Fibroblast of the aortic adventitia (primary cell): ENCODE results near the gene TTC39B. TPM values are rescaled to one million over a fixed set of nuclear protein-coding genes. Genes with fewer than 3 reads are reported as not detected.

ENCODE experiments used
- DNase-seq: peaks from one replicate; pipeline ENCODE4 v3.0.0-alpha.2; 2010; ENCODE audit warnings: low read depth
- H3K4me3 ChIP-seq: 2 replicates; pipeline ENCODE4 v1.5.1; 2011; ENCODE audit warnings: low read depth, mild to moderate bottlenecking, control low read depth, low read length, moderate library complexity
- total RNA-seq: library from RNA; depleted of rRNA; stranded (reverse); fragments of >200 nt; gene quantifications from 2 replicates; pipeline ENCODE4 v1.2.3, GENCODE V29; 2012; ENCODE audit warnings: low replicate concordance
- TF ChIP-seq, protein P1 (sequence below): IDR thresholded peaks from 2 replicates; pipeline ENCODE4 v1.5.1; 2011; ENCODE audit warnings: mild to moderate bottlenecking, low read length, control low read depth, inconsistent platforms; ENCODE audit not compliant: insufficient read depth

The TTC39B gene
- total RNA-seq, 1 donor: 22.1 TPM

GRCh38 chr9:15136646-15137045 lies 170.4 kb downstream of the TTC39B start:
- DNase-seq: peak; percentile 18
- TF ChIP-seq, protein P1, sequence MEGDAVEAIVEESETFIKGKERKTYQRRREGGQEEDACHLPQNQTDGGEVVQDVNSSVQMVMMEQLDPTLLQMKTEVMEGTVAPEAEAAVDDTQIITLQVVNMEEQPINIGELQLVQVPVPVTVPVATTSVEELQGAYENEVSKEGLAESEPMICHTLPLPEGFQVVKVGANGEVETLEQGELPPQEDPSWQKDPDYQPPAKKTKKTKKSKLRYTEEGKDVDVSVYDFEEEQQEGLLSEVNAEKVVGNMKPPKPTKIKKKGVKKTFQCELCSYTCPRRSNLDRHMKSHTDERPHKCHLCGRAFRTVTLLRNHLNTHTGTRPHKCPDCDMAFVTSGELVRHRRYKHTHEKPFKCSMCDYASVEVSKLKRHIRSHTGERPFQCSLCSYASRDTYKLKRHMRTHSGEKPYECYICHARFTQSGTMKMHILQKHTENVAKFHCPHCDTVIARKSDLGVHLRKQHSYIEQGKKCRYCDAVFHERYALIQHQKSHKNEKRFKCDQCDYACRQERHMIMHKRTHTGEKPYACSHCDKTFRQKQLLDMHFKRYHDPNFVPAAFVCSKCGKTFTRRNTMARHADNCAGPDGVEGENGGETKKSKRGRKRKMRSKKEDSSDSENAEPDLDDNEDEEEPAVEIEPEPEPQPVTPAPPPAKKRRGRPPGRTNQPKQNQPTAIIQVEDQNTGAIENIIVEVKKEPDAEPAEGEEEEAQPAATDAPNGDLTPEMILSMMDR: no peak
- H3K4me3 ChIP-seq: no peak overlapping the region

GRCh38 chr9:15135164-15135792 lies 171.7 kb downstream of the TTC39B start:
- TF ChIP-seq, protein P1: peak; percentile 95
- peak; percentile 78 for DNase-seq
- H3K4me3 ChIP-seq: peak overlapping the region; percentile 59

- TF ChIP-seq, protein P1: no peak
- DNase-seq: no peak
- no peak overlapping the region for H3K4me3 ChIP-seq
Observed at GRCh38 chr9:15133488-15133887, 173.5 kb downstream of the TTC39B start.

DNA sequence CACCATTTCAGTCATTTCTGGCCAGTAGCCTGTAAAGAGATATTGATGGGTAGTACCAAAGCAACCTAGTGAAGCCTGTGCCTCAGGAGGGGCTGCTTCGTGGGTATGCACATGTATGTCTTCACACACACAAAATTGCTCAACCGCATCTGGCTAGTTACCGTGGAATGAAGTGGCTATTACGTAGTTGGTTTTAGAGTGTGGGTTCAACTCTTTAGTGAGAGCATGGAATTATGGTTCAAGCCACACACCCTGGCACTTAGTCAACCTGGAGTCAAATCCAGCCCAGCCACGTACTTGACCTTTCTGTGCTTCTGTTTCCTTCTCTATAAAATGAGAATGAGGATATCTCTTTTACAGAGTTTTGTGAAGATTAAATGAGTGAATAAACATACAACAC lies 174.9 kb downstream of the TTC39B start:
- no peak for DNase-seq
- TF ChIP-seq, protein P1: no peak

GRCh38 chr9:15131094-15131493 lies 175.9 kb downstream of the TTC39B start:
- no peak overlapping the region for H3K4me3 ChIP-seq
- no peak for DNase-seq
- TF ChIP-seq, protein P1: no peak

More for the DNA sequence above, 174.9 kb downstream of the TTC39B start:
- no peak overlapping the region for H3K4me3 ChIP-seq

DNA sequence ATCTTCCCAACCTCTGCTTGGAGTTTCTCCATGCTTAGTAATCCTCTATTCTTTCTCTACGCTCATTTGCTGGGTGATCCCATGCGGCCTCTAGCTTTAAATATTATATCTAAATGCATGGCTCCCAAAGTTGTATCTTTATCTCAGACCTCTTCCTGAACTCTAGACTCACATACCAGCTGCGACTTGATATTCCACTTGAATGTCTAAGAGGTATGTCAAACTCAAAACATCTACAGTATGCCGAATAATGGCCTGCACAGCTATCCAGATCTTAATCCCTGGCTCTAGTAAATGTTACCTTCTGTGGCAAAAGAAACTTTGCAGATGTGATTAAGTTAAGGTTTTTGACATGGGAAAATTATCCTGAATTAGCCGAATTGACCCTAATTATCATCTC lies 179.2 kb downstream of the TTC39B start:
- DNase-seq: no peak
- TF ChIP-seq, protein P1: no peak
- H3K4me3 ChIP-seq: no peak overlapping the region

GRCh38 chr9:15121630-15122029 lies 185.4 kb downstream of the TTC39B start:
- TF ChIP-seq, protein P1: no peak
- peak; percentile 49 for DNase-seq
- H3K4me3 ChIP-seq: no peak overlapping the region
